ENCODE data around the gene MYL10.

GRCh38 chr7:101626069-101626671 lies 2.9 kb downstream of the MYL10 start:
- TF ChIP-seq CTCF (IDR thresholded peaks at IDR 0.05) (no peak), POLR2A (IDR thresholded peaks at IDR 0.05) (no peak), POLR2AphosphoS5 (IDR thresholded peaks at IDR 0.05; ENCODE audit: insufficient read depth in 1 of 2, low read depth in 1 of 2) (no peak)
